IgD-negative memory B cell (primary cell): ENCODE data around the gene PPM1J. TPM values are rescaled to one million over a fixed set of nuclear protein-coding genes. Genes with fewer than 3 reads are reported as not detected.

ENCODE experiments used
- H3K27ac Mint-ChIP-seq, 3 donors: one replicate each; pipeline ENCODE4 v1.8.0; 2020 to 2022; ENCODE audit warnings: mild to moderate bottlenecking in 3 of 3, mixed read lengths in 3 of 3, moderate library complexity in 1 of 3
- H3K27me3 Mint-ChIP-seq: one replicate; pipeline ENCODE4 v1.8.0; 2021; ENCODE audit warnings: mixed read lengths
- H3K36me3 Mint-ChIP-seq: one replicate; pipeline ENCODE4 v1.8.0; 2020; ENCODE audit warnings: mild to moderate bottlenecking, mixed read lengths
- H3K4me1 Mint-ChIP-seq, 3 donors: one replicate each; pipeline ENCODE4 v1.8.0; 2020 to 2022; ENCODE audit warnings: mixed read lengths in 3 of 3, mild to moderate bottlenecking in 1 of 3
- H3K4me3 Mint-ChIP-seq, 4 donors: one replicate each; pipeline ENCODE4 v1.8.0; 2020 to 2022; ENCODE audit warnings: mild to moderate bottlenecking in 4 of 4, mixed read lengths in 4 of 4, moderate library complexity in 3 of 4
- H3K9me3 Mint-ChIP-seq, 3 donors: one replicate each; pipeline ENCODE4 v1.8.0; 2020 to 2021; ENCODE audit warnings: mixed read lengths in 3 of 3, mild to moderate bottlenecking in 1 of 3
- polyA plus RNA-seq: library from polyadenylated mRNA; unstranded; fragments of 300-500 nt; fragmentation: Illumina TruSeq; gene quantifications from one replicate; pipeline ENCODE4 v1.2.3, GENCODE V29; 2021

The PPM1J gene, protein sequence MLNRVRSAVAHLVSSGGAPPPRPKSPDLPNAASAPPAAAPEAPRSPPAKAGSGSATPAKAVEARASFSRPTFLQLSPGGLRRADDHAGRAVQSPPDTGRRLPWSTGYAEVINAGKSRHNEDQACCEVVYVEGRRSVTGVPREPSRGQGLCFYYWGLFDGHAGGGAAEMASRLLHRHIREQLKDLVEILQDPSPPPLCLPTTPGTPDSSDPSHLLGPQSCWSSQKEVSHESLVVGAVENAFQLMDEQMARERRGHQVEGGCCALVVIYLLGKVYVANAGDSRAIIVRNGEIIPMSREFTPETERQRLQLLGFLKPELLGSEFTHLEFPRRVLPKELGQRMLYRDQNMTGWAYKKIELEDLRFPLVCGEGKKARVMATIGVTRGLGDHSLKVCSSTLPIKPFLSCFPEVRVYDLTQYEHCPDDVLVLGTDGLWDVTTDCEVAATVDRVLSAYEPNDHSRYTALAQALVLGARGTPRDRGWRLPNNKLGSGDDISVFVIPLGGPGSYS
- polyA plus RNA-seq, result 1.4 TPM

DNA sequence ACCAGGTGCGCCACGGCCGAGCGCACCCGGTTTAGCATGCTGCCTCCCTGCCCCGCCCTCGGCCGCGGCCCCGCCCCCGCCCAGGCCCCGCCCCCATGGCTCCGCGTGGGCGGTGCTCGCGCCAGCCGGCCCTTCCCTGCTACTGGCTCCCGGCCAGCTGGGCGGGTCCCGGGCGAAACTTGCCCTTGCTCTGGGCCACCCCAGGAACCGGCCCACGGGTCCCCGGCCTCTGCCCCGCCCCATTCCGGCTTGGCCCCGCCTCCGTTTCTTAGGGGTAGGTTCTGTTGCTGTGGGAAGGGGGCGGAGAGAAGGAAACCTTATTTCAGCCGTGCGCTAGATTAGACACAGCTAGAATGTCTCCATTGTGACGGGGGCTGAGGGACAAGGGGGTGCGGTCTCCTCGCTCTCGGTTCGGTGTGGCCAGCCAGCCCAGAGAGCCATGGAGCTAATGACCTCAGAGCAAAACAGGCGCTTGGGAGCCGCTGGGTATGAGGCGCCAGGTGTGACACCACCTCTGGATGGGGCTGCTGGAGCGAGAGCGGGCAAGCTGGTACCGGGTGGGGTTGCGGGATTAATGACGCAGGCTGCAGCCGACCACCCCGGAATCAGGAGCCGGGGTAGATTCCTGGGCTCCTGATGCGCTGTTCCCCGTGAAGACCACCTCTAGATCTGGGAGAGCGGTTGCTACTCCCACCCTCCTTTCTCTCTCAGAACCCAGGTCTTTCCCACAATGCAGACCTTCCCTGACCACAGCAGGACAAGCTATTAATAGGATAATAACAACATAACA, at the start of gene PPM1J:
Gene PPM1J, minus strand, starts transcription at position 69 of the 790 bp plus-strand sequence. Its CDS starts 31 bp downstream, at position 38.
- peaks cover 14 to 20% (median 14%) of the 10 kb centered on the region in 3 donors for H3K4me1 Mint-ChIP-seq
- H3K27ac Mint-ChIP-seq, result peak within 1 kb of the TSS; percentile 72 to 92 (median 76)
- peak within 1 kb of the TSS; percentile 85 to 95 (median 90) for H3K4me3 Mint-ChIP-seq
- no peaks in the 10 kb centered on the region for H3K36me3 Mint-ChIP-seq
- H3K9me3 Mint-ChIP-seq, result no peaks in the 10 kb centered on the region
- peaks cover 6% of the 10 kb centered on the region for H3K27me3 Mint-ChIP-seq

DNA sequence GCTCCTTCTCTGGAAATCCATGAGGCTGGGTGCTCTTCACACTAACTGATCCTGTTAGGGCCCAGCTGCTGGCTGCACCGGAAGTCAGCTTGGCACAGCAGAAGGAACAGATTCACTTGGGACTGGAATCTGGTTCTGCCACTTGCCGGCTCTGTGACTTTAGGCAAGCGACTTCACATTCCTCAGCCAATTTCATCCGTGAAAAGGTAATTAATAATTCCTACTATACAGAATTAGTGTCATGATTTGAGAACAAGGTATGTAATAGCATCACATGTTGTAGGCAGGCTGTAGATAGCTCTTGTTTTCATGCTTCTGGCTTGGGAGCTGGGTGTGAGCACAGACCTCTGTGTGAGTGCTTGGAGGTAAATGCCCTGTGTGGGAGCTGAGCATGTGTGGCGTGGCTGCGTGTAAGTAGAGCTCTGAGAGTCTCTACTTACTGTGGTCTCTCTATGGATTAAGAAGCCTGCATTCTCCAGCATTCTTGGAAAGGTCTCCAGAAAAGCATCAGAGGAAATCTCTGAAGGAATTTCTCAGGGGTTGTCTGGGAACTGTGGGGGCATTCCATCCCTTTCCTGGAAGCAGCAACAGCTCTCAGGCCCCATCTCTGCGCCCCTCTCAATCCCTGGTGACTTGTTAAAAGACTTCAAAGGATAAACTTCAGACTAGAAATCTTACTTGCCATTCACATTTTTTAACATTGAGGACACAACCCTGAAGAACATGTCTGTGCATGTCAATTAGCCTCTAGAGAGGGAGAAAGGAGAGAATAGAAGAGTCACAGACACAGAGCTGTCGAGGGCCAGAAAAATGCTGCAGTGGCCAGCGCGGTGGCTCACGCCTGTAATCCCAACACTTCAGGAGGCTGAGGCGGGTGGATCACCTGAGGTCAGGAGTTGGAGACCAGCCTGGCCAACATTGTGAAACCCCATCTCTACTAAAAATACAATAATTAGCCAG, 47.7 kb upstream of the PPM1J start:
- no peak overlapping the region for H3K4me3 Mint-ChIP-seq
- H3K9me3 Mint-ChIP-seq, result peaks cover 0 to 5% (median 4%) of the 10 kb centered on the region in 3 donors
- H3K36me3 Mint-ChIP-seq, result peaks cover 3% of the 10 kb centered on the region
- H3K4me1 Mint-ChIP-seq, result peaks cover 0 to 3% (median 2%) of the 10 kb centered on the region in 3 donors
- peaks cover 13% of the 10 kb centered on the region for H3K27me3 Mint-ChIP-seq
- no peak overlapping the region for H3K27ac Mint-ChIP-seq

DNA sequence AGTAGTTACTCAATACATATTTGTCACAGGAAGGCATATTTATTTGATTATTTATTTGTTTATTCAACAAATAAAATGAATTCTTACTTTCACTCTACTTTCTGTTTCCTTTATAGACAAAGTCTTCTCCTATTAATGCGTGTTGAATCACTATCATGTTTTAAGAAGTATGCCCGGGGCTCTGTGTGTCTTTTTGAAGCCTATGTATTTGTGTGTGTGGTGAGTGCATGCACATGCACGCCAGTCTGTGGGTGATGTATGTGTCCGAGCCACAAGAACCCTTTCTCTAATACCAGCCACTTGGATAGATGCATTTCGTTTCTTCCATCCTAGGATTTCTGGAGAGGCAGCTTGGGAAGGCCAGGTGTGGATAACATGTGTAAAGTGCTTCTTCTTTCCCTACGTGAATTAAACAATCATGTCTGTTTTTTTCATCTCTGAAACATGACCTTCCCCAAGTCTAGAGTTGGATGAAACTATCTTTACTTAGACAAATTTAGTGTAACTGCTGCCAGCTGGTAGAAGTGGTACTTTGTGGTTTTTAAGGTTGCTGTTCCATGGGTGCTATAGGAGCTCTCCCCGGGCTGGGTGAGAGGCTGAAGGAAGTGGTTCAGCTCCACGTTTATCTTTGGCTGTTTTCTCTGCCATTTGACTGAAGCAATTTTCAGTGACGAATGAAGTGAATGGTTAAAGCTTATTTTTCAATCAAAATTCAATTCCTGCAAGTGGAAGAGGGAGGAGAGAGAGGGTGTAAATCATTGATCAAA, 46.8 kb upstream of the PPM1J start:
- Mint-ChIP-seq H3K4me1 (peaks cover 0 to 3% (median 2%) of the 10 kb centered on the region in 3 donors), H3K36me3 (peaks cover 4% of the 10 kb centered on the region), H3K9me3 (peaks cover 0 to 7% (median 4%) of the 10 kb centered on the region in 3 donors), H3K27ac (no peak overlapping the region), H3K27me3 (peaks cover 13% of the 10 kb centered on the region), H3K4me3 (no peak overlapping the region)

DNA sequence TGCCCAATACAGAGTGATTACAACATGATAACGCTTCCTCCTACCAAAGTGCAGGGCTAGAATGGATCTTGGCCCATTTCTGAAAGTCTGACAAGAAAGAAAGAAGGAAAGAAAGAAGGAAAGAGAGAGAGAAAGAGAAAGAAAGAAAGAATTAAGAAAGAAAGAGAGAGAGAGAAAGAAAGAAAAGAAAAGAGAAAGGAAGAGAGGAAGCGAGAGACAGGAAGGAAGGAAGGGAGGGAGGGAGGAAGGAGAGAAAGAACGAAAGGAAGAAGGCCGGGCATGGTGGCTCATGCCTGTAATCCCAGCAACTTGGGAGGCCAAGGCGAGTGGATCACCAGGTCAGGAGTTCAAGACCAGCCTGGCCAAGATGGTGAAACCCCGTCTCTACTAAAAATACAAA, 44.1 kb upstream of the PPM1J start:
- H3K27me3 Mint-ChIP-seq, result peaks cover 15% of the 10 kb centered on the region
- H3K36me3 Mint-ChIP-seq, result peaks cover 3% of the 10 kb centered on the region
- peaks cover 0 to 3% (median 2%) of the 10 kb centered on the region in 3 donors for H3K4me1 Mint-ChIP-seq
- no peak overlapping the region for H3K4me3 Mint-ChIP-seq
- peaks cover 2 to 8% (median 6%) of the 10 kb centered on the region in 3 donors for H3K9me3 Mint-ChIP-seq
- no peak overlapping the region for H3K27ac Mint-ChIP-seq

DNA sequence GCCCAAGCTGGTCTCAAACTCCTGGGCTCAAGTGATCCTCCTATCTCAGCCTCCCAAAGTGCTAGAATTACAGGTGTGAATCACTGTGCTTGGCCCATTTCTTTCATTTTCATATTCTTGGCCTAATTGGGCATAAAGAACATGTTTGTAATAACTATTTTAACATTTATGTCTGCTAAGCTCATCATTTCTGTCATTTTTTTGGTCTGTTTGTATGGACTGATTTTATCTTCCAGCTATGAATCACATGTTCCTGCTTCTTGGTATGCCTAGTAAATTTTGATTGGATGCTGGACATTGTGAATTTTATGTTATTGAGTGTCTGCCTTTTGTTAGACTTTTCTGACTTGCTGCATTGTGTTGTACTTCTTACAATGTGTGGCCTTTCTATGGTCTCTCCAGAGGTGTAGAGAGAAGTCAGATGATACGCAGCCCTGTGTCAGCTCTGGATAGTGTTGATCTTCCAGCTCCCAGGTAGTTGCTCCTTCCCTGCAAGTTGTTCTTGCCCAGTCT, 39.0 kb upstream of the PPM1J start:
- peaks cover 4 to 11% (median 8%) of the 10 kb centered on the region in 3 donors for H3K9me3 Mint-ChIP-seq

DNA sequence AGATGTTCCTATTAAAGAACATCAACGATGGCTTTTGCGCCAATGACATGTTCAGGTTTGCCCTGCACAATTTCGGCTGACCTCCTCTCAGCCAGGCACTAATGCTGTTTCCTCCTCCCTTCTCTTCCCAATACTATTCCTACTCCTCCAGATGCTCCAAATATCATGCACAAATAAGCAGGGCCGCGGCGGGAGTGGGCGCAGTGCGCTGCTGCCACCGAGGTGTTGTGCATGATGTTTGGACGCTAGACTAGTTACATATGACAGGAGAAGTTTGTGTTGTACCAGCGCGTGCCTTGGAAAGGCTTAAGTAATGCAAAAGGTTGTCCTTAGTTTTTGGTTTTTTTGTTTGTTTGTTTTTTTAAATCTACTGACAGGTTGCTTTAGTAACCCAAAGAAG, 33.3 kb upstream of the PPM1J start:
- H3K4me1 Mint-ChIP-seq, result peaks cover 0 to 6% (median 1%) of the 10 kb centered on the region in 3 donors
- H3K27me3 Mint-ChIP-seq, result peaks cover 45% of the 10 kb centered on the region
- no peak overlapping the region for H3K27ac Mint-ChIP-seq
- peaks cover 0 to 2% (median 1%) of the 10 kb centered on the region in 3 donors for H3K9me3 Mint-ChIP-seq
- no peak overlapping the region for H3K4me3 Mint-ChIP-seq
- H3K36me3 Mint-ChIP-seq, result no peaks in the 10 kb centered on the region

More for the DNA sequence above, 39.0 kb upstream of the PPM1J start:
- peaks cover 3% of the 10 kb centered on the region for H3K36me3 Mint-ChIP-seq
- peaks cover 0 to 3% (median 1%) of the 10 kb centered on the region in 3 donors for H3K4me1 Mint-ChIP-seq
- H3K4me3 Mint-ChIP-seq, result no peak overlapping the region
- peaks cover 18% of the 10 kb centered on the region for H3K27me3 Mint-ChIP-seq
- no peak overlapping the region for H3K27ac Mint-ChIP-seq

DNA sequence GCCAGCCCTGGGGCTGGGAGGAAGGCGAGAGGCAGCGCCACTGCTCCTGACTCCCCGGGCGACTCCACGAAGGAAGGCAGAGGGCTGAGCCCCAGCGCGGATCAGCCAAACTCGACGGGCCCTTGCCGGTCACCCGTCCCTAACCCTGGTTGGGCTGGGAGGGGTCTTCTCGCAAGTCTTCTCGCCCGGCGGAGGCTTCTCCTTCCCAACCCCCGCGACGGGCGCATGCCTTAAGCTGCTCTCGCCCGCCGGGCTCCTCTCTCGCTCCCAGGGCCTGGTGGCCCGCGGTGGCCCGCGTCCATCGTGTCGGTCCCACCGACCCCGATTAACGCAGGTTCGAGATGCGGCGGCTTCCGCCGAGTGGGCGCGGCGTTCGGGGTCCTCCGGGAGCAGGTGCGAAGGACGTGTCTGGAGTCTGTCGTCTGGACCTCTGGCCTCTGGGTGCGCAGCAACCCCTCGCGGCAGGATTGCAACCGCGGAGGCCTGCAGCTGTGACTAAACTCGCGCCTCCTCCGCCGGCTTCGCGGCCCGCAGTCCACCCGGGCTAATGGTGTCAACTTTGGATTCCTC, 29.0 kb upstream of the PPM1J start:
- peaks cover 56% of the 10 kb centered on the region for H3K27me3 Mint-ChIP-seq
- H3K36me3 Mint-ChIP-seq, result no peaks in the 10 kb centered on the region
- peaks cover 0 to 6% (median 3%) of the 10 kb centered on the region in 3 donors for H3K4me1 Mint-ChIP-seq
- H3K9me3 Mint-ChIP-seq, result peaks cover 0 to 7% (median 4%) of the 10 kb centered on the region in 3 donors
- no peak overlapping the region for H3K4me3 Mint-ChIP-seq
- no peak overlapping the region for H3K27ac Mint-ChIP-seq

DNA sequence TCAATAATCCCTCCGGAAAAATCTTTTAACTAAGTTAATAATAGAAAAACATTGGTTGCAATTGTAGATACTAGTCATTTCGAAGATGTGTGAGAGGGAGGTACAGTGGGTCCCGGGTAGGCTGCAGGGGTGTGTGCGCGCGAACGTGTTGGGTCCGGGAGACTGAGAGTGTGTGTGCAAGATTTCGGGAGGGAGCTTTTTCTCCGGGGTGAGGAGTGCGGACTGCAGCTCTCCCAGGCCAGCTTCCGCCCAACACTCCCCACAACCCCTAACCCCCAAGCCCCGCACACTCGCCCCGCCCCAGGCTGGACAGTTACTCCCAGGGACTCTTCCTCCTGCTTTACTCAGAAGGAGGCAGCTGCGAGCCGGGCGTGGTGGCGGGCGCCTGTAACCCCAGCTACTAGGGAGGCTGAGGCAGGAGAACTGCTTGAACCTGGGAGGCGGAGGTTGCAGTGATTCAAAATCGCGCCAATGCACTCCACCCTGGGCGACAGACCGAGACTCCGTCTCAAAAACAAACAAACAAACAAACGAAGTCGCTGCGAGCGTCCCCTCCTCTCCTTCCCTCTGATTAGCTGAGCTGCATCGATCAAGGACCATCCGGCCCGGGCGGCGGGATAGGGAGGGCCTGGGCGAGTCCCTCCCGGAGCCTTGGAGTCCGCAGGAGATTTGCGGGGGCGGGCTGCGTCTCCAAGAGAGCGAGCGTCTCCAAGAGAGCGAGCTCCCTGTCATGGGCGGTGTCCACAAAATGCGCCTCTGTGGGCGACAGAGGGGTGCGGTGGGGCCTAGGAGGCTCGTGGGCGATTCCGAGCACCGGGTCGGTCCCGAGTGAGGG, 28.3 kb upstream of the PPM1J start:
- peaks cover 0 to 6% (median 3%) of the 10 kb centered on the region in 3 donors for H3K4me1 Mint-ChIP-seq
- peaks cover 56% of the 10 kb centered on the region for H3K27me3 Mint-ChIP-seq
- H3K9me3 Mint-ChIP-seq, result peaks cover 0 to 9% (median 4%) of the 10 kb centered on the region in 3 donors
- H3K36me3 Mint-ChIP-seq, result no peaks in the 10 kb centered on the region
- H3K27ac Mint-ChIP-seq, result peak overlapping the region in 1 of 3 donors; percentile 47
- no peak overlapping the region for H3K4me3 Mint-ChIP-seq

DNA sequence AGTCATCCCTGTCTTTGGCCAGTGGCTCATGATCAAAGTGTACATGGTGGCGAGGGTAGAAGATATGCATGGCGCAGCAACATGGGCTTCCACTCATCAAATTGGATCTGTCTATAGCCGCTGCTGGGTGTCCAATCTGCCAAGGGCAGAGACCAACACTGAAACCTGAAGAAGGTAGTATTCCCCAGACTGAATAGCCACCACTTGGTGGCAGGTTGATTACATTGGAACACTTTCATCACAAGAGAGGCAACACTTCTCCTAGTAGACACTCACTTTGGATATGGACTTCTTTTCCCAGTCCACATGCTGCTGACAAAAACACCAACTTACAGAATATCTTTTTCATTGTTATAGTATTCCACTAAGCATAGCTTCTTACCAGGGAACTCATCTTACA, 22.4 kb upstream of the PPM1J start:
- Mint-ChIP-seq H3K4me1 (peaks cover 0 to 3% (median 2%) of the 10 kb centered on the region in 3 donors), H3K4me3 (no peak overlapping the region), H3K27me3 (peaks cover 17% of the 10 kb centered on the region), H3K36me3 (no peaks in the 10 kb centered on the region), H3K27ac (peak overlapping the region in 1 of 3 donors; percentile 61), H3K9me3 (peaks cover 0 to 9% (median 4%) of the 10 kb centered on the region in 3 donors)

DNA sequence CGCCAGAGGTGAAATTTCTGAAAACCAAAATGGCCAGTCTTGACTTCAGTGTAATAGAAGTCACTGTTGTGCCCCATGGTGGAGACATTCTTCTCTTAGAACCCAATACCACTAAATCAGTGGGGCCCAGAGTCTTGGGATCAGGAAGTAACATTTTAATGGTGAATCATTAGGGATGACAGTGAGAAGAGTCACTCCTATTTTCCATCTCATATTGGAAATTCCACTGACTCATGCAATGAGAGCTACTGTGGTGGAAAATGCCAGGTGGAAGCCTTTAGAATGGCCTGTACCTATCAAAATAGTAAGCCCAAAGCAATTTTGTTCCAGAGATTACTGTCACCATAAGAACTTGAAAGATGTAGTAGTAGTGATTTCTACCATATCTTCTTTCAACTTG, 20.6 kb upstream of the PPM1J start:
- H3K9me3 Mint-ChIP-seq, result peaks cover 0 to 9% (median 4%) of the 10 kb centered on the region in 3 donors
- H3K4me3 Mint-ChIP-seq, result no peak overlapping the region
- H3K27ac Mint-ChIP-seq, result no peak overlapping the region
- peaks cover 0 to 9% (median 6%) of the 10 kb centered on the region in 3 donors for H3K4me1 Mint-ChIP-seq
- H3K36me3 Mint-ChIP-seq, result no peaks in the 10 kb centered on the region
- peaks cover 7% of the 10 kb centered on the region for H3K27me3 Mint-ChIP-seq

DNA sequence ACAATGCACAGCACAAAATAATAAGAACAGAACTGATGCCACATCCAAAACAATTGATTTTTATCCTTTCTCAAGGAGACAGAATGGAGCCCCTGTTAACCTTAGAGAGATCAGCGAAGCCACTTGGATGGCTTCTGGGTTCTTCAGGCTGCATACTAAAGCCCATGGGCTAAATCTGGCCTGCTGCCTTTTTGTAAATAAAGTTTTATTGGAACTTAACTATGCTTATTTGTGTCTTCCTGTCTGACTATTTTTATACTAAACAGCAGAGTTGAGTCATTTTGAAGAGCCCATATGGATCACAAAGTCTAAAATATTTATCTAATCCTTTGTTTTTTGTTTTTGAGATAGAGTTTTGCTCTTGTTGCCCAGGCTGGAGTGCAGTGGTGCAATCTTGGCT, 16.3 kb upstream of the PPM1J start:
- Mint-ChIP-seq H3K27me3 (no peaks in the 10 kb centered on the region), H3K4me1 (peaks cover 0 to 9% (median 6%) of the 10 kb centered on the region in 3 donors), H3K36me3 (no peaks in the 10 kb centered on the region), H3K4me3 (no peak overlapping the region), H3K9me3 (no peaks in the 10 kb centered on the region), H3K27ac (no peak overlapping the region)

DNA sequence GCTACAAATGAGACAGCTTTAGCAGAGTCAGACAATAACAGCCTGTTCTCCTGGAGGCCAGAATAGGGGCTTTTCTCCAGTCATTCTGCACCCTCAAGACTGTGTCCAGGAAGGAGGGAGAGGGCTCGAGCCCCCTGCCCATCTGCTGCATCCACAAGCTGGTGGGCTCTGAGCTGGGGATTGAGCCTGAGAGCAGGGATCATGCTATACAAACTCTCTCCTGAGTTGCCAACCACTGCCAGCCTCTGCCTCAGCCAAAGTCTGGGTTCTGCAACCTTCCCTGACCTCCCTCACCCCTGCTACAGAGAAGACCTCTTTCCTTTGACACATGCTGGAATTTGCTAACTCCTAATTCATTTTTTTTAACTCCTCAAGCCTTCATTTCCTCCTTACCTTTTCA, 14.8 kb upstream of the PPM1J start:
- no peak overlapping the region for H3K27ac Mint-ChIP-seq

More for the DNA sequence above, 14.8 kb upstream of the PPM1J start:
- Mint-ChIP-seq H3K27me3 (no peaks in the 10 kb centered on the region), H3K36me3 (no peaks in the 10 kb centered on the region), H3K4me3 (no peak overlapping the region), H3K9me3 (no peaks in the 10 kb centered on the region), H3K4me1 (peaks cover 0 to 9% (median 6%) of the 10 kb centered on the region in 3 donors)
